Measurements from ENCODE around the gene KIAA0825. TPM values are rescaled to one million over a fixed set of nuclear protein-coding genes. Genes with fewer than 3 reads are reported as not detected.

KIAA0825 gene
- polyA plus RNA-seq, 1 of the 3 experiments (the other 2 are of a cell fraction) = 0.61 TPM

GRCh38 chr5:94192658-94193391, 425.6 kb downstream of the KIAA0825 start:
- Histone ChIP-seq H3F3A (replicated peaks; ENCODE audit: insufficient read depth) (no peaks in the 10 kb centered on the region), H3K9ac (no peak overlapping the region), H4K20me1 (ENCODE audit: insufficient read depth) (no peaks in the 10 kb centered on the region), H3K4me3 (ENCODE audit: low read depth in 2 of 2, low read length in 1 of 2) (no peak overlapping the region), H3K79me2 (ENCODE audit: insufficient read depth) (no peaks in the 10 kb centered on the region), H3K9me3 (peaks cover 12% of the 10 kb centered on the region; the same call in 1 of the 2 replicates), H3K4me1 (ENCODE audit: control insufficient read depth in 1 of 2, insufficient read depth in 2 of 2, low read depth in 1 of 2, low read length in 1 of 2) (peaks cover 0 to 3% of the 10 kb centered on the region in 2 experiments; a peak in 2 of 4 replicates), H3K4me2 (no peak overlapping the region), H2AFZ (ENCODE audit: low read depth) (no peak overlapping the region), H3K36me3 (replicated peaks in 1 of 2; ENCODE audit: control insufficient read depth in 1 of 2, insufficient read depth in 2 of 2, low read length in 1 of 2) (peaks cover 0 to 4% of the 10 kb centered on the region in 2 experiments), H3K9me2 (no peaks in the 10 kb centered on the region), H3K27ac (ENCODE audit: low read depth in 2 of 2, low read length in 1 of 2) (no peak overlapping the region), H3K27me3 (ENCODE audit: insufficient read depth) (no peaks in the 10 kb centered on the region)
- CTCF ChIA-PET = interaction anchor here (1.1 to 2.0 kb wide), 4 partner anchors 11 to 106 kb away, joined by 3 to 8 read pairs (median 4); no protein-coding TSS in a partner anchor
- POLR2A ChIA-PET = no interaction called here
- no peak for TF ChIP-seq JUND (IDR thresholded peaks at IDR 0.05)
- TF ChIP-seq SMC3 (IDR thresholded peaks at IDR 0.05; ENCODE audit: low read depth, low read length) = no peak
- no peak for TF ChIP-seq EZH2phosphoT487 (IDR thresholded peaks at IDR 0.05; ENCODE audit: borderline replicate concordance, low read depth)
- TF ChIP-seq TCF12 (IDR thresholded peaks at IDR 0.05) = no peak
- TF ChIP-seq RXRA (IDR thresholded peaks at IDR 0.05; ENCODE audit: borderline replicate concordance, low read depth) = no peak
- no peak for TF ChIP-seq YY1 (IDR thresholded peaks at IDR 0.05; ENCODE audit: low read depth)
- no peak for TF ChIP-seq RAD21 (IDR thresholded peaks at IDR 0.05; ENCODE audit: low read length)
- TF ChIP-seq GABPA (IDR thresholded peaks at IDR 0.05; ENCODE audit: low read depth) = no peak
- no peak for TF ChIP-seq SIN3A (IDR thresholded peaks at IDR 0.05; ENCODE audit: borderline replicate concordance, low read depth, low read length)
- TF ChIP-seq NFIC (IDR thresholded peaks at IDR 0.05; ENCODE audit: borderline replicate concordance) = no peak
- no peak for TF ChIP-seq MEF2A (IDR thresholded peaks at IDR 0.05; ENCODE audit: borderline replicate concordance, low read depth)
- no peak for TF ChIP-seq IRF3 (IDR thresholded peaks at IDR 0.05; ENCODE audit: low read depth, low read length)
- no peak for TF ChIP-seq TAF1 (IDR thresholded peaks at IDR 0.05; ENCODE audit: borderline replicate concordance, low read depth, low read length)
- 88% methylated on average over 3 of the region's 3 CpGs for WGBS (ENCODE audit: low lambda C conversion rate)
- no peak for DNase-seq

GRCh38 chr5:94191604-94192003, 426.8 kb downstream of the KIAA0825 start:
- Histone ChIP-seq H3K27ac (ENCODE audit: low read depth in 2 of 2, low read length in 1 of 2) (no peak overlapping the region), H3K4me2 (no peak overlapping the region), H3K9ac (no peak overlapping the region), H3F3A (replicated peaks; ENCODE audit: insufficient read depth) (no peaks in the 10 kb centered on the region), H3K9me3 (peaks cover 4% of the 10 kb centered on the region; the same call in 1 of the 2 replicates), H2AFZ (ENCODE audit: low read depth) (no peak overlapping the region), H3K79me2 (ENCODE audit: insufficient read depth) (no peaks in the 10 kb centered on the region), H3K36me3 (replicated peaks in 1 of 2; ENCODE audit: control insufficient read depth in 1 of 2, insufficient read depth in 2 of 2, low read length in 1 of 2) (peaks cover 0 to 4% of the 10 kb centered on the region in 2 experiments), H3K4me1 (ENCODE audit: control insufficient read depth in 1 of 2, insufficient read depth in 2 of 2, low read depth in 1 of 2, low read length in 1 of 2) (peaks cover 0 to 3% of the 10 kb centered on the region in 2 experiments; a peak in 2 of 4 replicates), H3K27me3 (ENCODE audit: insufficient read depth) (no peaks in the 10 kb centered on the region), H3K4me3 (ENCODE audit: low read depth in 2 of 2, low read length in 1 of 2) (no peak overlapping the region), H3K9me2 (no peaks in the 10 kb centered on the region), H4K20me1 (ENCODE audit: insufficient read depth) (no peaks in the 10 kb centered on the region)
- no peak for TF ChIP-seq RXRA (IDR thresholded peaks at IDR 0.05; ENCODE audit: borderline replicate concordance, low read depth)
- TF ChIP-seq EP300 (IDR thresholded peaks at IDR 0.05; ENCODE audit: borderline replicate concordance in 1 of 2, low read depth in 1 of 2, low read length in 1 of 2) = no peak
- no peak for TF ChIP-seq CHD2 (IDR thresholded peaks at IDR 0.05; ENCODE audit: low read length, partially characterized antibody)
- TF ChIP-seq MXI1 (IDR thresholded peaks at IDR 0.05; ENCODE audit: low read depth, low read length) = no peak
- no peak for TF ChIP-seq SMC3 (IDR thresholded peaks at IDR 0.05; ENCODE audit: low read depth, low read length)
- no peak for TF ChIP-seq TCF12 (IDR thresholded peaks at IDR 0.05)
- no peak for TF ChIP-seq IRF3 (IDR thresholded peaks at IDR 0.05; ENCODE audit: low read depth, low read length)
- no peak for TF ChIP-seq GABPA (IDR thresholded peaks at IDR 0.05; ENCODE audit: low read depth)
- no peak for TF ChIP-seq ZBTB33 (IDR thresholded peaks at IDR 0.05; ENCODE audit: borderline replicate concordance, low read depth)
- TF ChIP-seq FOXM1 (IDR thresholded peaks at IDR 0.05; ENCODE audit: low read depth) = no peak
- TF ChIP-seq SIN3A (IDR thresholded peaks at IDR 0.05; ENCODE audit: borderline replicate concordance, low read depth, low read length) = no peak
- no peak for TF ChIP-seq JUND (IDR thresholded peaks at IDR 0.05)
- no peak for TF ChIP-seq NRF1 (IDR thresholded peaks at IDR 0.05; ENCODE audit: low read depth, low read length)
- ChIA-PET CTCF (interaction anchor here (2.0 kb wide), 1 partner anchor 12 kb away, joined by 8 read pairs; no protein-coding TSS in a partner anchor), POLR2A (no interaction called here)
- peak; percentile 12 for DNase-seq
- WGBS (ENCODE audit: low lambda C conversion rate) = 76% methylated on average over 2 of the region's 2 CpGs
